Effector memory CD4-positive, alpha-beta T cell (primary cell): ENCODE results near the gene CAMP.
A peak's percentile ranks its signal among the peaks of the same experiment; 100 is the strongest.

Experiments used
- DNase-seq, 3 donors: peaks; one replicate each; pipeline ENCODE4 v3.0.0-alpha.2; 2020
- H3K27ac ChIP-seq: 2 replicates; pipeline ENCODE4 v1.7.0; 2013; ENCODE audit warnings: mild to moderate bottlenecking, low read length, moderate library complexity; ENCODE audit not compliant: insufficient read depth, poor library complexity, severe bottlenecking
- H3K27me3 ChIP-seq: replicated peaks from 2 replicates; pipeline ENCODE4 v1.7.0; 2013; ENCODE audit warnings: mild to moderate bottlenecking, low read length; ENCODE audit not compliant: insufficient read depth, control insufficient read depth, poor library complexity, severe bottlenecking
- H3K36me3 ChIP-seq: 2 replicates; pipeline ENCODE4 v1.7.0; 2013; ENCODE audit warnings: mild to moderate bottlenecking, low read length, moderate library complexity; ENCODE audit not compliant: control insufficient read depth, insufficient read depth
- H3K4me1 ChIP-seq: 2 replicates; pipeline ENCODE4 v1.7.0; 2013; ENCODE audit warnings: low read length, mild to moderate bottlenecking; ENCODE audit not compliant: control insufficient read depth, insufficient read depth, poor library complexity, severe bottlenecking
- H3K4me3 ChIP-seq: 2 replicates; pipeline ENCODE4 v1.7.0; 2013; ENCODE audit warnings: low read length, low read depth, mild to moderate bottlenecking; ENCODE audit not compliant: insufficient read depth, poor library complexity, severe bottlenecking
- H3K9me3 ChIP-seq: 2 replicates; pipeline ENCODE4 v1.7.0; 2013; ENCODE audit warnings: mild to moderate bottlenecking, low read length, moderate library complexity; ENCODE audit not compliant: control insufficient read depth

Gene CAMP

DNA sequence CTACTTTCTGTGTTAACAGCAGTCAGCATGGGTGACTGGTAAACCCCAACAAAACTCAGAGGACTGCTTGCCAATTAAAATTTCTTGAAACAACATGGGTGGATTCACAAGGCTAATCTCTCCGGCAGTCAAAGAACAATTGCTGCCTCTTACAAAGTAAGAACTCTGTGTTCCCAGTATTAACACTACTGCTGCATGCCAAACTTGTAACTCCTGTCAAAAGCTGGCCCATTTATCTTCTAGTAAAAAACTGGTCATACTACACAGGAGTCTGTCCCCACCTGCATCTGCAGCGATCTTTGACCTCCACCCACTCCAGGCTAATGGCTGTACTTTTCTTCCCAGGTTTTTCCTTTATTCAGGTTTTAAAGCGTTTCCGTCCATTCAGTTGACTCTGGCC, 8.9 kb downstream of the CAMP start:
- no peaks in the 10 kb centered on the region for H3K9me3 ChIP-seq
- no peaks in the 10 kb centered on the region for H3K36me3 ChIP-seq
- no peak overlapping the region for H3K27ac ChIP-seq
- no peaks in the 10 kb centered on the region for H3K27me3 ChIP-seq
- H3K4me3 ChIP-seq: no peak overlapping the region
- no peak for DNase-seq
- no peaks in the 10 kb centered on the region for H3K4me1 ChIP-seq

DNA sequence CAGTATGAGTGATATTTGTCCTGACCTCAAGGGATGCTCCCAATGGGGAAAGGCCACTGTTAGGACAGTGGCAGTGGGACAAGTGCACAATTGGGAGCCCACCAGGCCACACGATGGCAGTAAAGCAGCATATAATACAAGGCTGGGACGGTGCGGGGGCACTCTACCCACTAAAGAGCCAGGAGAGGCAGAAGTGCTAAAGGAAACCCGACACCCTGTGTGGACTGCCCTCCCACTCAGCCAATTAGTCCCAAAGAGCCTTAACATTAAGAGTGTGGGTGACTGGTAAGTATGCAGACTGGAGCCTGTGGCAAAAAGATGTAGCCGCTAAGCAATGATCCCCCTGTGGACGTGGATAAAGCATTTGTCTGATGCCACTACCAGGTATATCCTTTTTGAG, 9.4 kb downstream of the CAMP start:
- no peaks in the 10 kb centered on the region for H3K36me3 ChIP-seq
- no peaks in the 10 kb centered on the region for H3K4me1 ChIP-seq
- no peak overlapping the region for H3K27ac ChIP-seq
- H3K4me3 ChIP-seq: no peak overlapping the region
- peak in 1 of 3 donors; percentile 11 for DNase-seq
- no peaks in the 10 kb centered on the region for H3K27me3 ChIP-seq
- no peaks in the 10 kb centered on the region for H3K9me3 ChIP-seq

DNA sequence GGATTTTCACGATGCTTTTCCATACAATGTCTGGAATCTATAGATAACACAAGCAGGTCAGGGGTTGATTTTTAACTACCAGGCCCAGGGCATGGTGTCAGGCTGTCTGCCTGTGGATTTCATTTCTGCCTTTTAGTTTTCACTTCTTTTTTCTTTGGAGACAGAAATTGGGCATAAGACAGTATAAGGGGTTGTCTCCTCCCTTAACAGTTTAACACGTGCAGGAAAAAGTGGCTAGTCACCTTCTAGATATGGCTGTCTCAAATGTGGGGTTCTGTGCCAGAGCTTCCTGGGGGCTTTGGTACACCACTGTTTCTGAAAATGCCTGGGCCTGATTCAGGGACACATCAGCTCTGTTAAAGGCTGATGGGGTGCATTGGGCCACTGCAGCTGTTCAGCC, 10.2 kb downstream of the CAMP start:
- Histone ChIP-seq H3K4me1 (no peaks in the 10 kb centered on the region), H3K36me3 (no peaks in the 10 kb centered on the region), H3K9me3 (no peaks in the 10 kb centered on the region), H3K4me3 (no peak overlapping the region), H3K27me3 (no peaks in the 10 kb centered on the region), H3K27ac (no peak overlapping the region)
- no peak for DNase-seq

DNA sequence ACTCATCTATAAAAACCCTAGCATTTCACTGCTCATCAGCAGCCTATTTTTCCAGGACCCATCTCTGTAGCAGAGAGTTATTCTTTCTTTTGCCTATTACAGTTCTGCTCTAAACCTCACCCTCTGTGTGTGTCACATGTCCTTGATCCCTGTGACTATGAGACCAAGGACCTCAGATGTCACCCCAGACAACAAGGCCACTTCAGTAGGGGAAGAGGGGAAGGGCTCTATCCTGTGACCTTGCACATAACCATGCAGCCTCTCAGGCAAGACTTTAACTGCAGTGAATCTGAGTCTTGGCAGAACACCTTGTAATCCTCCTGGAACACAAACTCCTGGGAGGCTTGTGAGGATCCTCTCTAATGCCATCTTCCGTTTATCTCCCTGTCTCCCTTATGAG, 13.2 kb downstream of the CAMP start:
- Histone ChIP-seq H3K4me3 (no peak overlapping the region), H3K4me1 (no peaks in the 10 kb centered on the region), H3K27me3 (no peaks in the 10 kb centered on the region), H3K27ac (no peak overlapping the region), H3K9me3 (no peaks in the 10 kb centered on the region), H3K36me3 (no peaks in the 10 kb centered on the region)
- no peak for DNase-seq

DNA sequence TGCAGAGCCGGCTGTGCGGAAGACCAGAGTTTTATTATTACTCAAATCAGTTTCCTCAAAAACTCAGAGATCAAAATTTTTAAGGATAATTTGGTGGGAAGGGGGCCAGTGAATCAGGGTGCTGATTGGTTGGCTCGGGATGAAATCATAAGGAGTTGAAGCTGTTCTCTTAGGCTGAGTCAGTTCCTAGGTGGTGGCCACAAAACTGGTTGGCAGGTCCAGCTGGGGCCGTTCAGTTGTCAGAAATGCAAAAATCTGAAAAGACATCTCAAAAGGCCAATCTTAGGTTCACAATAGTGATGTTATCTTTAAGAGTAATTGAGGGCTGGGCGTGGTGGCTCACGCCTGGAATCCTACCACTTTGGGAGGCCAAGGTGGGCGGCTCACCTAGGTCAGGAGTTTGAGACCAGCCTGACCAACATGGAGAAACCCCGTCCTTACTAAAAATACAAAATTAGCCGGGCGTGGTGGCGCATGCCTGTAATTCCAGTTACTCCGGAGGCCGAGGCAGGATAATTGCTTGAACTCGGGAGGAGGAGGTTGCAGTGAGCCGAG, 15.3 kb downstream of the CAMP start:
- Histone ChIP-seq H3K27ac (no peak overlapping the region), H3K27me3 (no peaks in the 10 kb centered on the region), H3K4me1 (peaks cover 7% of the 10 kb centered on the region), H3K36me3 (no peaks in the 10 kb centered on the region), H3K4me3 (no peak overlapping the region), H3K9me3 (no peaks in the 10 kb centered on the region)
- DNase-seq: no peak

DNA sequence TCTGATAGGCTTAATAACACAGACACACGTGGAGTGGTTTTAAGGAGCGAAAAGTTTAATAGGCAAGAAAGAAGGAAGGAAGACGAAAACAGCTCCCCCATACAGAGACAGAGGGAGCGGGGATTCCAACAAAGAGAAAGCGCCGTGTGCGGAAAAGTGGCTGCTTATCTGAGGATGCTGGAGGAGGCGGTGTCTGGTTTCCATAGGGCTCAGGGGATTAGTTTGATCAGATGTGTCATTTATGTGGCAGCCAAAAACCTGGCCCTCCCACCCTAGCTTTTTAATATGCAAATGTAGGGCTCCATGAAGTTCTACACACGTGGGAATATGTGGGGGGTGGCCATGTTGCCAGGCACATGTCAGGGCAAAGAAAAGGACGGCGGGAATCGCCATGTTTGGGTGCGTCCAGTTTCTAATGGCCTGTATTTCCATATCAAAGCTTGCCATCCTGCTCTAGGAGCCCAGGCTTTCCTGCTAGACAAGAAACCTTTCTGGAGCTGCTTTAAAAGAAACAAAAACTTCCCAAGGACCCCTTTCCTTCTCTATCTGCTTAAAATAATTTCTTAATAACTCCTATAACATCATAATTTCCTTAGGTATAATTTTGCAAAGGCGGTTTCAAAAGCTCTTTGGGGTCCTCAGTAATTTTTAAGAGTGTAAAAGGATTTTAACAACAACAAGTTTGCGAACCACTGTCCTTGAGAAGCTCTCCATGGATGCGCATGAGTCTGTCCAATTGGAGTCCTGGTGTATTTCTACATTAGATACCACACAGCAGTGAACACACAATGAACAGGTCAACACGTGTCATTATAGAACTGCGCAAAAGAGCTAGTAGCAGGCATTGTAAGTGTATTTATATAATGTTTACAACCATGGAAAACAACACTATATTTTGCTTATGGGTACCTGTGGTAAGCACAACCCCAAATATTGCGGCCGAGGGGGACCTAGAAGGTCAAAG, 17.0 kb downstream of the CAMP start:
- Histone ChIP-seq H3K4me3 (peak overlapping the region; percentile 92), H3K27ac (peak overlapping the region; percentile 84), H3K27me3 (no peaks in the 10 kb centered on the region), H3K4me1 (peaks cover 7% of the 10 kb centered on the region), H3K36me3 (no peaks in the 10 kb centered on the region), H3K9me3 (no peaks in the 10 kb centered on the region)
- DNase-seq: no peak

DNA sequence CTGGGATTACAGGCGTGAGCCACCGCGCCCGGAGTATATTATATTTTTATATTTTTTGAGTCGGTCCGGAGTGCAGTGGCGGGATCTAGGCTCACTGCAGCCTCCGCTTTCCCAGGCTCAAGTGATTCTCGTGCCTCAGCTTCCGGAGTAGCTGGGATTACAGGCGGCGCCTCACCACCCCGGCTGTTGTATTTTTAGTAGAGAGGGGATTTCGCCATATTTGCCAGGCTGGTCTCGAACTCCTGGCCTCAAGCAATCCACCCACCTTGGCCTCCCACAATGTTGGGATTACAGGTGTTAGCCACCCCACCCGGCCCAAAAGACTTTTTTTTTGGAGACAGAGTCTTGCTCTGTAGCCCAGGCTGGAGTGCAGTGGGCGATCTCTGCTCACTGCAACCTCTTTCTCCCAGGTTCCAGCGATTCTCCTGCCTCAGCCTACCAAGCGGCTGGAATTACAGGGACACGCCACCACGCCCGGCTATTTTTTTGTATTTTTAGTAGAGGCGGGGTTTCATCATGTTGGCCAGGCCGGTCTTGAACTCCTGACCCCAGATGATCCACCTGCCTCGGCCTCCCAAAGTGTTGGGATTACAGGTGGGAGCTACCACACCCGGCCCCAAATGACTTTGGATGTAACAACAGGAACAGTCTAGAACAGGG, 18.6 kb downstream of the CAMP start:
- H3K36me3 ChIP-seq: no peaks in the 10 kb centered on the region
- no peak for DNase-seq
- no peaks in the 10 kb centered on the region for H3K27me3 ChIP-seq
- no peaks in the 10 kb centered on the region for H3K9me3 ChIP-seq
- peak overlapping the region; percentile 92 for H3K4me3 ChIP-seq
- H3K27ac ChIP-seq: peak overlapping the region; percentile 84
- peaks cover 7% of the 10 kb centered on the region for H3K4me1 ChIP-seq

DNA sequence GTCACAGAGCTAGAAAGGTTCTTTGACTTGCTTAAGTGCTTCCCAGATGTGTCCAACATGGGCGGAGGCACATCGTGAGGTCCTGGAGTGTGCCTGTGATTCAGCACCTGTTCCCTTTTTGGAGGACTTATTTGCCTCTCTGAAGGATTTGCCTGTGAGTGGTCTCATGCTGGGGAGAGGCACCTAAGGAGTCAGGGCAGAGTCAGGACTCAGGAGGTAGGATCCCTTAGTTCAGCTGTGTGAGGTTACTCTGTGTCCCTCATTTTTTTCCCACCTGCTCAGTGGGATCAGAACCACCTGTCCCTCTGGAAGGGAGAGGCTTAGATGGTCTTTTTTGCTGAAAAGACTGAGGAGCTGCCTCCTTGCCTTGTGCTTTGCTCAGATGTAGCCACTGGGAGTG, 20.6 kb downstream of the CAMP start:
- H3K27ac ChIP-seq: no peak overlapping the region
- peaks cover 13% of the 10 kb centered on the region for H3K36me3 ChIP-seq
- H3K9me3 ChIP-seq: no peaks in the 10 kb centered on the region
- H3K27me3 ChIP-seq: no peaks in the 10 kb centered on the region
- H3K4me1 ChIP-seq: peaks cover 7% of the 10 kb centered on the region
- no peak for DNase-seq
- no peak overlapping the region for H3K4me3 ChIP-seq

DNA sequence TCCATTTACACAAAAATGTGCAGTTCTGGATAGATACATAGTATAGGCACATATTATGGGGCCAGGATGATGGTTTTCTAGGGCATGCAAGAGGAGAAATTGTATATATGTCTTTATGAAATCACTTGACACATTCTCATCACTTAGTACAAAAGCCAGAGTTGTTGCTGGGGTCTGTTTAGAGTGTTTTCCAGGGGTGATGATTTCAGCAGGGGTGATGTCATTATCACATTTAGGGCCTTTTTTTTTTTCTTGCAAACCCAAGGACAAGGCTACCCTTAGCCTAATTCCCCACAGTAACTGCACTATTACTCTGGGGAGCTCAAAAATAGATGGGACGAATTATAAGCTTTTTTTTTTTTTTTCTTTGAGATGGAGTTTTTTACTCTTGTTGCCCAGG, 21.2 kb downstream of the CAMP start:
- no peaks in the 10 kb centered on the region for H3K27me3 ChIP-seq
- no peak overlapping the region for H3K4me3 ChIP-seq
- H3K36me3 ChIP-seq: peaks cover 13% of the 10 kb centered on the region
- peaks cover 7% of the 10 kb centered on the region for H3K4me1 ChIP-seq
- no peak overlapping the region for H3K27ac ChIP-seq
- DNase-seq: no peak
- H3K9me3 ChIP-seq: no peaks in the 10 kb centered on the region

DNA sequence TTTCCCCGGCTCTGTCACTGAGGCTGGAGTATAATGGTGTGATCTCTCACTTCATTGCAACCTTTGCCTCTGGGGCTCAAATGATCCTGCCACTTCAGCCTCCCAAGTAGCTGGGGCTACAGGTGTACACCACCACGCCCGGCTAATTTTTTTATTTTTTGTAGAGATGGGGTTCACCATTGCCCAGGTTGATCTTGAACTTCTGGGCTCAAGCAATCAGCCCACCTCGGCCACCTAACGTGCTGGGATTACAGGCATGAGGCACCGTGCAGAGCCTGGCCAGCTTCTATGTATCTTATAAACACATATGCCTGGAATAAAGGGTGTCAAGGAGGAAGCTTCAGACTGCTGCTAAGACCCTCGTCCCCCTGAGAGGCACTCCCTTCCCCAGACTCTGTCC, 21.8 kb downstream of the CAMP start:
- H3K27me3 ChIP-seq: no peaks in the 10 kb centered on the region
- no peaks in the 10 kb centered on the region for H3K9me3 ChIP-seq
- DNase-seq: no peak
- H3K4me3 ChIP-seq: no peak overlapping the region
- no peak overlapping the region for H3K27ac ChIP-seq
- H3K4me1 ChIP-seq: peaks cover 7% of the 10 kb centered on the region
- H3K36me3 ChIP-seq: peaks cover 13% of the 10 kb centered on the region
